ENCODE results near the gene ERBB4.

ERBB4 gene

GRCh38 chr2:212357606-212358005 is 181.0 kb downstream of the ERBB4 start:
- Histone ChIP-seq H3K4me3 (ENCODE audit: low read length) (no peak overlapping the region), H3K9me3 (ENCODE audit: control insufficient read depth, insufficient read depth, low read length) (no peaks in the 10 kb centered on the region), H4K20me1 (ENCODE audit: control insufficient read depth, insufficient read depth, low read depth, low read length) (no peaks in the 10 kb centered on the region), H3K36me3 (ENCODE audit: control insufficient read depth, low read length) (no peaks in the 10 kb centered on the region), H3F3A (ENCODE audit: control insufficient read depth, insufficient read depth) (no peaks in the 10 kb centered on the region), H3K4me1 (ENCODE audit: control insufficient read depth, low read length) (no peaks in the 10 kb centered on the region), H3K9me2 (replicated peaks; ENCODE audit: control insufficient read depth, low read length) (no peaks in the 10 kb centered on the region), H3K27me3 (ENCODE audit: control insufficient read depth, low read length) (no peaks in the 10 kb centered on the region; the same call in 1 of the 2 replicates), H3K79me2 (ENCODE audit: control insufficient read depth, low read length) (no peaks in the 10 kb centered on the region), H3K4me2 (ENCODE audit: low read length) (no peak overlapping the region), H3K27ac (ENCODE audit: low read depth, low read length) (no peak overlapping the region)
- no peak for TF ChIP-seq CTCF (IDR thresholded peaks at IDR 0.05; ENCODE audit: low read depth, low read length, poor library complexity, severe bottlenecking)
- no peak for TF ChIP-seq EZH2phosphoT487 (IDR thresholded peaks at IDR 0.05; ENCODE audit: borderline replicate concordance, low read length)

- H3F3A ChIP-seq (ENCODE audit: control insufficient read depth, insufficient read depth) = no peaks in the 10 kb centered on the region
- H3K9me2 ChIP-seq (replicated peaks; ENCODE audit: control insufficient read depth, low read length) = no peaks in the 10 kb centered on the region
- no peak overlapping the region for H3K4me2 ChIP-seq (ENCODE audit: low read length)
- TF ChIP-seq EZH2phosphoT487 (IDR thresholded peaks at IDR 0.05; ENCODE audit: borderline replicate concordance, low read length) = no peak
- TF ChIP-seq CTCF (IDR thresholded peaks at IDR 0.05; ENCODE audit: low read depth, low read length, poor library complexity, severe bottlenecking) = no peak
- H3K27ac ChIP-seq (ENCODE audit: low read depth, low read length) = no peak overlapping the region
- H3K27me3 ChIP-seq (ENCODE audit: control insufficient read depth, low read length) = no peaks in the 10 kb centered on the region
- H3K36me3 ChIP-seq (ENCODE audit: control insufficient read depth, low read length) = no peaks in the 10 kb centered on the region
- no peaks in the 10 kb centered on the region for H4K20me1 ChIP-seq (ENCODE audit: control insufficient read depth, insufficient read depth, low read depth, low read length)
- no peaks in the 10 kb centered on the region for H3K9me3 ChIP-seq (ENCODE audit: control insufficient read depth, insufficient read depth, low read length)
- no peaks in the 10 kb centered on the region for H3K79me2 ChIP-seq (ENCODE audit: control insufficient read depth, low read length)
- H3K4me3 ChIP-seq (ENCODE audit: low read length) = no peak overlapping the region
- no peaks in the 10 kb centered on the region for H3K4me1 ChIP-seq (ENCODE audit: control insufficient read depth, low read length)
Observed at GRCh38 chr2:212354382-212354781, 184.2 kb downstream of the ERBB4 start.

GRCh38 chr2:212348501-212348900 is 190.1 kb downstream of the ERBB4 start:
- Histone ChIP-seq H3K9me2 (replicated peaks; ENCODE audit: control insufficient read depth, low read length) (no peaks in the 10 kb centered on the region), H3K36me3 (ENCODE audit: control insufficient read depth, low read length) (no peaks in the 10 kb centered on the region), H4K20me1 (ENCODE audit: control insufficient read depth, insufficient read depth, low read depth, low read length) (no peaks in the 10 kb centered on the region), H3K27ac (ENCODE audit: low read depth, low read length) (no peak overlapping the region), H3K4me2 (ENCODE audit: low read length) (no peak overlapping the region), H3K4me1 (ENCODE audit: control insufficient read depth, low read length) (no peaks in the 10 kb centered on the region), H3F3A (ENCODE audit: control insufficient read depth, insufficient read depth) (no peaks in the 10 kb centered on the region), H3K4me3 (ENCODE audit: low read length) (no peak overlapping the region), H3K27me3 (ENCODE audit: control insufficient read depth, low read length) (no peaks in the 10 kb centered on the region), H3K79me2 (ENCODE audit: control insufficient read depth, low read length) (no peaks in the 10 kb centered on the region), H3K9me3 (ENCODE audit: control insufficient read depth, insufficient read depth, low read length) (no peaks in the 10 kb centered on the region)
- TF ChIP-seq EZH2phosphoT487 (IDR thresholded peaks at IDR 0.05; ENCODE audit: borderline replicate concordance, low read length) = no peak
- TF ChIP-seq CTCF (IDR thresholded peaks at IDR 0.05; ENCODE audit: low read depth, low read length, poor library complexity, severe bottlenecking) = no peak

- no peaks in the 10 kb centered on the region for H3F3A ChIP-seq (ENCODE audit: control insufficient read depth, insufficient read depth)
- no peak overlapping the region for H3K27ac ChIP-seq (ENCODE audit: low read depth, low read length)
- H4K20me1 ChIP-seq (ENCODE audit: control insufficient read depth, insufficient read depth, low read depth, low read length) = no peaks in the 10 kb centered on the region
- TF ChIP-seq CTCF (IDR thresholded peaks at IDR 0.05; ENCODE audit: low read depth, low read length, poor library complexity, severe bottlenecking) (no peak), EZH2phosphoT487 (IDR thresholded peaks at IDR 0.05; ENCODE audit: borderline replicate concordance, low read length) (no peak)
- H3K9me2 ChIP-seq (replicated peaks; ENCODE audit: control insufficient read depth, low read length) = no peaks in the 10 kb centered on the region
- no peaks in the 10 kb centered on the region for H3K36me3 ChIP-seq (ENCODE audit: control insufficient read depth, low read length)
- no peak overlapping the region for H3K4me3 ChIP-seq (ENCODE audit: low read length)
- no peaks in the 10 kb centered on the region for H3K4me1 ChIP-seq (ENCODE audit: control insufficient read depth, low read length)
- H3K9me3 ChIP-seq (ENCODE audit: control insufficient read depth, insufficient read depth, low read length) = no peaks in the 10 kb centered on the region
- H3K4me2 ChIP-seq (ENCODE audit: low read length) = no peak overlapping the region
- no peaks in the 10 kb centered on the region for H3K79me2 ChIP-seq (ENCODE audit: control insufficient read depth, low read length)
- no peaks in the 10 kb centered on the region for H3K27me3 ChIP-seq (ENCODE audit: control insufficient read depth, low read length)
Observed at GRCh38 chr2:212346865-212347264, 191.7 kb downstream of the ERBB4 start.

Measured in DOHH2 (cell line).